ENCODE measurements around the gene EML3. TPM values are rescaled to one million over a fixed set of nuclear protein-coding genes. Genes with fewer than 3 reads are reported as not detected.
A peak's percentile ranks its signal among the peaks of the same experiment; 100 is the strongest.
"Not testable (repeated sequence)": the region's sequence is repeated elsewhere in the genome, so short reads cannot be mapped to it uniquely, and the experiment has no call there.

EML3 gene, protein sequence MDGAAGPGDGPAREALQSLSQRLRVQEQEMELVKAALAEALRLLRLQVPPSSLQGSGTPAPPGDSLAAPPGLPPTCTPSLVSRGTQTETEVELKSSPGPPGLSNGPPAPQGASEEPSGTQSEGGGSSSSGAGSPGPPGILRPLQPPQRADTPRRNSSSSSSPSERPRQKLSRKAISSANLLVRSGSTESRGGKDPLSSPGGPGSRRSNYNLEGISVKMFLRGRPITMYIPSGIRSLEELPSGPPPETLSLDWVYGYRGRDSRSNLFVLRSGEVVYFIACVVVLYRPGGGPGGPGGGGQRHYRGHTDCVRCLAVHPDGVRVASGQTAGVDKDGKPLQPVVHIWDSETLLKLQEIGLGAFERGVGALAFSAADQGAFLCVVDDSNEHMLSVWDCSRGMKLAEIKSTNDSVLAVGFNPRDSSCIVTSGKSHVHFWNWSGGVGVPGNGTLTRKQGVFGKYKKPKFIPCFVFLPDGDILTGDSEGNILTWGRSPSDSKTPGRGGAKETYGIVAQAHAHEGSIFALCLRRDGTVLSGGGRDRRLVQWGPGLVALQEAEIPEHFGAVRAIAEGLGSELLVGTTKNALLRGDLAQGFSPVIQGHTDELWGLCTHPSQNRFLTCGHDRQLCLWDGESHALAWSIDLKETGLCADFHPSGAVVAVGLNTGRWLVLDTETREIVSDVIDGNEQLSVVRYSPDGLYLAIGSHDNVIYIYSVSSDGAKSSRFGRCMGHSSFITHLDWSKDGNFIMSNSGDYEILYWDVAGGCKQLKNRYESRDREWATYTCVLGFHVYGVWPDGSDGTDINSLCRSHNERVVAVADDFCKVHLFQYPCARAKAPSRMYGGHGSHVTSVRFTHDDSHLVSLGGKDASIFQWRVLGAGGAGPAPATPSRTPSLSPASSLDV
- 164 and 167 TPM in 2 replicates for total RNA-seq

DNA sequence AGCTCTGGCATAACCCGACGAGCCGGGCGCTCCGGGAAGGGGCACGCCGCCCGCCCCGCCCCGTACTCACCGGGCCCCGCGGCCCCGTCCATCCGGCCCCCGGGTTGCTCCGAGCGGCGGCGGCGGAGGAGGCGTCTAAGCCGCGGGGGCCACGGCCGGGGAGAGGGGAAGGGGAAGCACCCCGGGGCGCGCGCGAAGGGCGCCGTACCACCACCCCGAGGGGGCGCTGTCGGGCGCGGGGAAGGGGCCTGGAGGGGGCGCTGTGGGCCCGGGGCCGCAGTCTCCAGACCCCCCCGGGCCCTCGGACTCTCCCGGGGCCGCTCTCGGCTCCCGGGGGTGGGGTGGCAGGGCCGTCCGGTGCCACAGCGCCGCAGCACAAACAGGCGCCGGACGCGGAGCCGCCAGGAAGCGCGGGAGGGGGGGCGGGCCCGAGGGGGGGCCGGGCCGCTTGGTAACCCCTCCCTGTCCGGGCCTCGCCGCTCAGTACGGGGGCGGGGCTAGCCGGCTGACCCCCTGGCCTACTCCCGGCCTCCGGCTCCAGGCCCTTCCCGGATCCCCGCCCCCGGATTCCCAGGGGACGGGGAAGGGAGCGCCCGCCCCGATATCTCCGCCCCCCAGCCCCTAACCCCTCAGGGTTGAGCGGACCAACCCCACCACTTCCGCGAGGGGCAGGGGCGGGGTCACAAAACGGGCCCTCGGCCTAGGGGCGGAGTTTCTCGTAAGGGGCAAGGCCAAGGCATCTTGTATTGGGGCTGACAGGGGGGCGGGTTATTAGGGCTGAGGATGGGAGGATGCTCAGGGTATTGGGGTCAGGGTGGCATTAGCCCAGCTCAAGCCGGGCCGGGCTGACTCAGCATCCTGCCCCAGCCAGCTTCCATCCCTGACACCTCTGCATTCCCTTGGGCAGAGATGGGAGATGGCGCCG, at the start of gene EML3, which contains the start of gene ROM1:
EML3 (minus strand) TSS at position 410 of the 925 bp plus-strand sequence; CDS start at position 92, 318 bp downstream.
ROM1 (plus strand) TSS at position 892 of the 925 bp plus-strand sequence; CDS start at position 917, 25 bp downstream.
- H3K4me1 Mint-ChIP-seq (ENCODE audit: low read depth), result peaks cover 32% of the 10 kb centered on the region
- intact Hi-C loops (cut with micrococcal nuclease), result loop anchor here (1.0 to 5.0 kb wide), 6 partner anchors 10 to 140 kb away; partner anchors contain the start of genes C11orf98, CSKMT, GANAB and INTS5
- H3K4me3 Mint-ChIP-seq, result peak within 1 kb of the TSS; percentile 96
- peak; percentile 85 for DNase-seq (ENCODE audit: low spot score)
- H3K27ac Mint-ChIP-seq, result peak within 1 kb of the TSS; percentile 97
- no peaks in the 10 kb centered on the region for H3K9me3 Mint-ChIP-seq
- no peaks in the 10 kb centered on the region for H3K27me3 Mint-ChIP-seq (ENCODE audit: insufficient read depth)
- peaks cover 21% of the 10 kb centered on the region for H3K36me3 Mint-ChIP-seq (ENCODE audit: low read depth)

DNA sequence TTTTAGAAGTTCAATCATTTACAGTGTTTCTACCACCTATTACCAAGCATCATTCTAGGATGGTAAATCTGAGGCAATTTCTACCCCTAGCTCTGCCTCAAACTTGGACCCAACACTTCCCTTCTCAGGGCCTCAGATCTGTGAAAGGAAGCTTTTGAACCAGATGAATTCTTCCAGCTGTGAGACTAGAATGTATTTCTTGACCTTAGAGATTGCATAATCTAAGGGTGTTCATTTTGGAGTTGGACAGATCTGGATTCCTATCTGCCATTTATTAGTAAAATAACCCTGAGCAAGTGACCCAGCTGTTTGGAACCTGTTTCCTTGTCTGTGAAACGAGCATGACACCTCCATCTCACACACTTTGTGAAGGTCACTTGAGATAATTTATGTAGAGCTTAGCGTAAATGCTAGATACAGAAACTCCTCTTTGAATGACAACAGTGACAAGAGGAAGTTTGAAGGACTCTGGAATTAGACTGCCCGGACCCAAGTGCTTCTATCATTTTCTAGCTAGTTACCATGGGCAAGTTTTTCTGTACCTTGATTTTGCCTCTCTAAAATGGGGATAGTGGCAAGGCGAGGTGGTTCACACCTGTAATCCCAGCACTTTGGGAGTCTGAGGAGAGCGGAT, 44.3 kb upstream of the EML3 start:
- intact Hi-C loops (cut with micrococcal nuclease), result no loop called here
- DNase-seq (ENCODE audit: low spot score), result no peak
- H3K27me3 Mint-ChIP-seq (ENCODE audit: insufficient read depth), result no peaks in the 10 kb centered on the region
- H3K4me3 Mint-ChIP-seq, result no peak overlapping the region
- H3K36me3 Mint-ChIP-seq (ENCODE audit: low read depth), result peaks cover 4% of the 10 kb centered on the region
- H3K9me3 Mint-ChIP-seq, result no peaks in the 10 kb centered on the region
- H3K4me1 Mint-ChIP-seq (ENCODE audit: low read depth), result peaks cover 22% of the 10 kb centered on the region
- H3K27ac Mint-ChIP-seq, result no peak overlapping the region

DNA sequence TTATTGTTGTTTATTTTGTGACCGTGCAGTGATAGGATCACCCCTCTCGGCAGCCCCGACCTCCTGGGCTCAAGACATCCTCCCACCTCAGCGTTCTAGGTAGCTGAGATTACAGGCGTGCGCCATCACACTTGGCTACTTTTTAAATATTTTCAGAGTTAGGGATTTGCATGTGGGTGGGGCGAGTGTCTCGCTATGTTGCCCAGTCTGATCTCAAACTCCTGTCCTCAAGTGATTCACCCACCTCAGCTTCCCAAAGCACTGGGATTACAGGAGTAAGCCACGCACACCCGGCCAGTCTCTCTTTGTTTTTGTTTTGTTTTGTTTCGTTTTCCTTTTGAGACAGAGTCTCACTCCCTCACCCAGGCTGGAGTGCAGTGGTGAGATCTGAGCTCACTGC, 41.7 kb upstream of the EML3 start:
- Mint-ChIP-seq H3K27ac (peak overlapping the region; percentile 68), H3K27me3 (ENCODE audit: insufficient read depth) (no peaks in the 10 kb centered on the region), H3K9me3 (no peaks in the 10 kb centered on the region), H3K36me3 (ENCODE audit: low read depth) (peaks cover 4% of the 10 kb centered on the region), H3K4me3 (peak overlapping the region; percentile 65), H3K4me1 (ENCODE audit: low read depth) (peaks cover 25% of the 10 kb centered on the region)
- no peak for DNase-seq (ENCODE audit: low spot score)
- intact Hi-C loops (cut with micrococcal nuclease), result no loop called here

DNA sequence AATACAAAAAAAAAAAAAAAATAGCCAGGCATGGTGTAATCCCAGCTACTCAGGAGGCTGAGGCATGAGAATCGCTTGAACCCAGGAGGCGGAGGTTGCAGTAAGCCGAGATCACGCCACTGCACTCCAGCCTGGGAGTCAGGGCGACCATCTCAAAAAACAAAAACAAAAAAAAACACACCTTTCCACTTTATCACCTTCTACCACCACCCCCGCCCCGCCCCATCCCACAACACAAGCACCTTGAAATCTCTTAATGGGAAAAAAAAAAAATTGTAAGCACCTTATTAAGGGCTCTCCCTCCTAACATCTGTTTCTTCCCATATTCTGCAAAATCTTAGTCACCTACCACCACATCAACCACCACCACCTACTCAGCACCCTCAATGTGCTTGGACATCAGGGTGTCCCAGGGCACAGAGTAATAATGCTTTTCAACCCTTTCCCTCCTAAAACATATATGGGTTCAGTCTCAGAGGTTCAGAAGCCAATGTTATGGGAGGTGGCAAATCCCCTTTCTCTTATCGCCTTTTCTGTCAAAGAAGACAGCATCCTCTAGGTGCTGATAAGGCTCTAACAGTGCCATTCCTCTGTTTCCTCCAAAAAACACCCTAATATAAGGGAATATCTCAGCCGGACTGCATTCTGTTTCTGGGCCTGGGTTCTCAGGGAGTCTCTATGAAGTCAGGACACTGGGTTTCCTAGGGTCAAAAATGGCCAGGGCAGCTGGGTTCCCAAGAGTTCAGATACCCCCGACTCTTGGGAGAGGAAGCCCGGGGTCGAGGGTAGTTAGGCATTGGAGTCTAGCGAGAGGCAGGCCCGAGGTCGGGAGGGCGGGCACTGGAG, 39.8 kb upstream of the EML3 start:
- intact Hi-C loops (cut with micrococcal nuclease), result loop anchor here (1.0 kb wide), 6 partner anchors 13 to 61 kb away; partner anchors contain the start of genes C11orf98, CSKMT, EML3 and TUT1
- H3K4me3 Mint-ChIP-seq, result peak overlapping the region; percentile 99
- H3K36me3 Mint-ChIP-seq (ENCODE audit: low read depth), result peaks cover 7% of the 10 kb centered on the region
- no peaks in the 10 kb centered on the region for H3K9me3 Mint-ChIP-seq
- DNase-seq (ENCODE audit: low spot score), result no peak
- peak overlapping the region; percentile 95 for H3K27ac Mint-ChIP-seq
- H3K27me3 Mint-ChIP-seq (ENCODE audit: insufficient read depth), result no peaks in the 10 kb centered on the region
- H3K4me1 Mint-ChIP-seq (ENCODE audit: low read depth), result peaks cover 25% of the 10 kb centered on the region

DNA sequence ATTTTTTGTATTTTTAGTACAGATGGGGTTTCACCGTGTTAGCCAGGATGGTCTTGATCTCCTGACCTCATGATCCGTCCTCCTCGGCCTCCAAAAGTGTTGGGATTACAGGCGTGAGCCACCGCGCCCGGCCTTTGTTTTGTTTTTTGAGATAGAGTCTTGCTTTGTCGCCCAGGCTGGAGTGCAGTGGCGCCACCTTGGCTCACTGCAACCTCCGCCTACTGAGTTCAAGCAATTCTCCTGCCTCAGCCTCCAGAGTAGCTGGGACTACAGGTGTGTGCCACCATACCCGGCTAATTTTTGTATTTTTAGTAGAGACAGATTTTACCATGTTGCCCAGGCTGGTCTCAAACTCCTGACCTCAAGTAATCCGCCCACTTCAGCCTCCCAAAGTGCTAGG, 37.7 kb upstream of the EML3 start:
- H3K27me3 Mint-ChIP-seq (ENCODE audit: insufficient read depth); H3K27ac Mint-ChIP-seq; intact Hi-C loops (cut with micrococcal nuclease); H3K4me3 Mint-ChIP-seq; H3K9me3 Mint-ChIP-seq; DNase-seq (ENCODE audit: low spot score): not testable (repeated sequence)
- H3K36me3 Mint-ChIP-seq (ENCODE audit: low read depth), result peaks cover 11% of the 10 kb centered on the region
- H3K4me1 Mint-ChIP-seq (ENCODE audit: low read depth), result peaks cover 38% of the 10 kb centered on the region

DNA sequence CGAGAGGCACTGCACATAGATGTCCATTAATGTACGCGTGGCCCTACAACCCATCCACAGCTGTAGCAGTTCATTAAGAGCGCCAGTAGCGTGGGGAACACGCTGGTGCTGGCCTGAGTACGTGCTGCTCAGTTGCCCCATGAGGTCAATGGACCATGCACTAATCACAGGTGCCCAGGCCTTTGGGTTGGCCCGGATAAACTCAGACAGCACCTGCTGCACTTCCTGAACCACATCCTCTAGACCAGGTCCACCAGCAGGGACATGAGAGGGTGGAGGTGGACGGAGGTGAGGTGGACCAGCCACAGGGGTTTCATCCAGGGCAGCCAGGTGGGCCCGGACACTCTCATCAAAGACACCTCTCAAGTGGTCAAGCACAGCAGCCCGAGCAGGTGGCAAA, 36.9 kb upstream of the EML3 start:
- Mint-ChIP-seq H3K36me3 (ENCODE audit: low read depth) (peaks cover 14% of the 10 kb centered on the region), H3K27me3 (ENCODE audit: insufficient read depth) (no peaks in the 10 kb centered on the region), H3K4me1 (ENCODE audit: low read depth) (peaks cover 40% of the 10 kb centered on the region), H3K27ac (no peak overlapping the region), H3K4me3 (no peak overlapping the region), H3K9me3 (no peaks in the 10 kb centered on the region)
- DNase-seq (ENCODE audit: low spot score), result no peak
- intact Hi-C loops (cut with micrococcal nuclease), result no loop called here

DNA sequence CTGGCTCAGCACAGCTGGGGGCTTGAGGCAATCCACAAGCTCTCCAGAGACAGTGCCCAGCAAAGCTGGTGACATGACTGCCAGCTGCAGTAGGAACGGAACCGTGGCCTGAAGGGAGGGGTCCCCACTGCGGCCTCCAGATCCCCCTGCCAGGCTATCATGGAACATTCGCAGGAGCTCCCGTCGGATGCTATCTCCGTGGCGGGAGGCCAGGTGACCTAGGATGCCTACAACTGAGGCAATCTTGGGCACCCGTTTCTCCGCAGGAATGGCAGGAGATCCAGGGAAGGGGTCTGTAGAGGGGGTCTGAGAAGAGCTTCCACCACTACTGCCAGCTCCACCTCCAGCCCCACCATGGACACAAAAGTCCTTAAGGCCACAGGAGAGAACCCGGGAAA, 36.4 kb upstream of the EML3 start:
- H3K36me3 Mint-ChIP-seq (ENCODE audit: low read depth), result peaks cover 17% of the 10 kb centered on the region
- no peak overlapping the region for H3K27ac Mint-ChIP-seq
- H3K27me3 Mint-ChIP-seq (ENCODE audit: insufficient read depth), result no peaks in the 10 kb centered on the region
- H3K4me3 Mint-ChIP-seq, result no peak overlapping the region
- H3K4me1 Mint-ChIP-seq (ENCODE audit: low read depth), result peaks cover 35% of the 10 kb centered on the region
- no peak for DNase-seq (ENCODE audit: low spot score)
- no peaks in the 10 kb centered on the region for H3K9me3 Mint-ChIP-seq
- intact Hi-C loops (cut with micrococcal nuclease), result no loop called here

DNA sequence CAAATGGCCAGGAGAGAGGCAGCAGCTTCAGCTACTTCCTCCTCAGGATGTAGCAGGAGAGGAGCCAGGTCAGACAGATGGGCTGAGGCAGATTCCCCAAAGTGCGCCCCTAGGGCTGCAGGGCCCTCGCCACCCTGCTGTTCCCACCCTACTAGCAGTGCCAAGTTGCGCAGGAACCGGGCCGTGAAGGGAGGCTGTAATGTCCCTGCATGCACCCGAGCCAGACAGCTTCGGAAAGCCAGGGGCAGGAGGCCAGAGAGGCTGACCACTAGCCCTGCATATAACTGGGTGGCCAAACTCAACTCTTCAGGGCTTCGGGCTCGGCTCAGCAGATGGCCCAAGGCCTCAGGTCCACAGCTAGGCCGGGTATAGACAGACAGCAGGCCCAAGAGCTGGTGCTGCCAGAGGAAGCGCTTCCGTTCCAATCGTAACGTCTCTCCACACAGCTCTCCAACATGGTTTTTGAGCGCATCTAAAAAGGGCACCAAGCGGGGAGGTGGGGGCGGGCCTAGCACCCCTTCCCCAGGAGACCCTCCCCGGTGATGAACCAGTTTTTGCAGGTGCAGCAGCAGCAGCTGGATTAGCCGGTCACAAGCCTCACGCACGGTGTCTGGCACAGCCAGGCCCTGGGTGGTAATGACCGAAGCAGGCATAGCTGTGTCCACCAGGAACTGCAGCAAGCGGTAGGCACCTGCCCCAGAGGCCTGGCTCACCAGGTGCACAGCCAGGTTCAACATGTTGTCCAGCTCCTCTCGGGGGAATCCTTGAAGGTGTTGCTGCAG, 35.8 kb upstream of the EML3 start:
- H3K27ac Mint-ChIP-seq, result no peak overlapping the region
- no peaks in the 10 kb centered on the region for H3K9me3 Mint-ChIP-seq
- no peaks in the 10 kb centered on the region for H3K27me3 Mint-ChIP-seq (ENCODE audit: insufficient read depth)
- no peak for DNase-seq (ENCODE audit: low spot score)
- no peak overlapping the region for H3K4me3 Mint-ChIP-seq
- intact Hi-C loops (cut with micrococcal nuclease), result no loop called here
- H3K4me1 Mint-ChIP-seq (ENCODE audit: low read depth), result peaks cover 32% of the 10 kb centered on the region
- H3K36me3 Mint-ChIP-seq (ENCODE audit: low read depth), result peaks cover 17% of the 10 kb centered on the region

DNA sequence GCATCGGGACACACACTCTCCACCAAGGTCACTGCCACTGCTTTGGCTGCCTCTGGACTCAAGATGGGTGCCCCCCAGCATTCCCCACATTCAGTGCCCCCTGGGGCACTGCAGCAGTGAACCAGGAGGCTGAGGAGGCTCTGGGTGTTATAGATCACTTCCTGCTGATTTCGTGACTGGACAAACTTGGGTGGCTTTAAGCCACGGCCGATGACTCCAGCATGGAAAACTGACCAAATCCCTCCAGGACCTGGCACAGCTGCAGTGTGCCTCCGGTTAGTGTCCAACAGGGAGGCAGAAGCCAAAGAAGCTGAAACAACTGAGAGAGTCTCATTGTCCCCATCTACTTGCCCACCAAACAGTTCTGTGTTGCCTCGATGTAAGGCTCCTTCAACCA, 35.0 kb upstream of the EML3 start:
- intact Hi-C loops (cut with micrococcal nuclease), result no loop called here

DNA sequence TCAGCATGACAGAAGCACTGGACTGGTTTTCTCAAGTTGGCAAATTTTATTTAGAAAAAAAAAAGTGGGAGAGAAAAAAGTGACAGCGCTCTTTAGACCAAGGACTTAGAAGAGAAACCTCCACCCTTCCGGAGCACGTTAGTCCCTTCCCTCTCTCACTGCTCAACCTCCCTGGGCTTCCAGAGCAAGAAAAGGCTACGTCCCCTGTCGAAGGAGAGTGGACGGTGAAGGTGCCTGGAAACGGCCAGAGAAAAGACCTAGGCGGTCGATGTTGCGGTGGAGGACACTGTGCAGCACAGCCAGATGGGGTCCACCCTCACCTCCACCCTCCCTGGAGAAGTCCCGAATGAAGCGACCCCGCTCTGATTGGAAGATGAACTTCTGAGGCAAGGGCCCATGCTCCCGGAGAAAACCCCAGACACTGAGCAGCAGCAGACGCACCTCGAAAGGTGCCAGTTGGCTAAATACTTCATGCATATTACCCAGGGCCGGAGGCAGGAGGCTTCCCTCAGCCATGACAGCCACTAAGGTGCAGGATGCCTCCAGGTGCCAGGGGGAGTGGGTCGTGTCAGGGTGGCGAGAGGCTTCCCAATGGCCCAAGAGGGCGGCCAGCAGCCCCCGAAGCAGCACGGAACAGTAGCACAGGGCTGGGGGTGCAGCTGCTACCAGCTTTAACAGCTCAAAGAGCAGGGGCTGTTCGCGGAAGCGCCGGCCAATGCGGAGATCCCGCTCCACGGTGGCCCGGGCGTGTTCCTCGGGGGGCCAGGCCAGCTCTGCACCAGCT, 34.4 kb upstream of the EML3 start:
- intact Hi-C loops (cut with micrococcal nuclease), result loop anchor here (1.0 kb wide), 12 partner anchors 18 to 209 kb away; partner anchors contain the start of genes C11orf98, CSKMT, EML3 and HNRNPUL2
- Mint-ChIP-seq H3K36me3 (ENCODE audit: low read depth) (peaks cover 13% of the 10 kb centered on the region), H3K9me3 (no peaks in the 10 kb centered on the region), H3K27ac (peak overlapping the region; percentile 98), H3K4me1 (ENCODE audit: low read depth) (peaks cover 24% of the 10 kb centered on the region), H3K4me3 (peak overlapping the region; percentile 100), H3K27me3 (ENCODE audit: insufficient read depth) (no peaks in the 10 kb centered on the region)
- no peak for DNase-seq (ENCODE audit: low spot score)

More for the DNA sequence above, 35.0 kb upstream of the EML3 start:
- no peaks in the 10 kb centered on the region for H3K9me3 Mint-ChIP-seq
- no peak for DNase-seq (ENCODE audit: low spot score)
- H3K4me3 Mint-ChIP-seq, result peak overlapping the region; percentile 5
- H3K27ac Mint-ChIP-seq, result no peak overlapping the region
- peaks cover 30% of the 10 kb centered on the region for H3K4me1 Mint-ChIP-seq (ENCODE audit: low read depth)
- H3K27me3 Mint-ChIP-seq (ENCODE audit: insufficient read depth), result no peaks in the 10 kb centered on the region
- H3K36me3 Mint-ChIP-seq (ENCODE audit: low read depth), result peaks cover 16% of the 10 kb centered on the region

All from activated T-helper 1 cell treated with anti-CD3 and anti-CD28 coated beads, Interleukin-12 subunit alpha, Interleukin-12 subunit beta, Interleukin-2, Interleukin-4 antibody, amounts not matched to agents 30 ng/mL and 10 ng/mL and 1 ng/mL, durations not matched to agents 14 hours and 24 hours and 36 hours (primary cell).